GM11168 (cell line): ENCODE results near the gene ADGRG2.

Experiments used
- in situ Hi-C: fragments of 300-500 bp; cut with MboI; formaldehyde crosslinking; loops from one replicate; pipeline ENCODE4 v1.12.0; 2022; ENCODE audit warnings: low sequenced_read_pairs; ENCODE audit not compliant: unreplicated experiment

Gene ADGRG2

DNA sequence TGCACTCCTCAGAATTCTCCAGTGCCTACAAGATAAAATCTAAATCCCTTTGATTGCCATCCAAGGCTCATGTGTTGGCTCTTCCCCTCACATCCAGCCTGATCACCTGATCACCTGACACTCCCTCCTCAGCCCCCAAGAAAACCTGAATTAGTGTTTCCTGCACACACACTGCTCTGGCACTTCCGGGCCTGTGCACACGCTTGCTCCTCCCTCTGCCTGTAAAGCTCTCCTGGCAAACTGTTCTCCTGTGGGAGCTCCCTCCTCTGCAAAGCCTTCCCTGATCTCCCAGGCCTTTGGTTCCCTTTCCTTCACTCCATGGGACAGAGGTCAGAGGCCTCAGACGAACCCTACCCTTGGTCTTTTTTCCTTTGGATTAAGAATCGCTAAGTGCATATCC is 158.2 kb downstream of the ADGRG2 start:
- in situ Hi-C loops = no loop called here

DNA sequence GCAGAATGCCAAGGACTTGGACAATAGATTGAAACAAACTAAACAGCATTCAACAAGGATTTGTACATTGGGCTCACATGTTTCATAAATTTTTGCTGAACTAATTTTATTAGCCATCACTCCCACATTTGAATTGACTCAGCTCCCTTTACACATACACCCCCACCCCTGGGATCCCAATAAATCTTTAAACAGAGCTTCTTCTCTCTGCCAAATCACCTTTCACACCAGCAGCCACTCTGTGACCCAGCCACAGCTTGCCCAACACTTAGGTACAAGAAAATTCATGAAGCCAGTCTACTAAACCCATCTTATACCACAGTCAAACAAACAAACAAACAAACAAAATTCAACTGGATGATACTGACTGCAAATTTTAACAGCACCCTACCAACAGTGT is 159.9 kb downstream of the ADGRG2 start:
- in situ Hi-C loops = no loop called here

DNA sequence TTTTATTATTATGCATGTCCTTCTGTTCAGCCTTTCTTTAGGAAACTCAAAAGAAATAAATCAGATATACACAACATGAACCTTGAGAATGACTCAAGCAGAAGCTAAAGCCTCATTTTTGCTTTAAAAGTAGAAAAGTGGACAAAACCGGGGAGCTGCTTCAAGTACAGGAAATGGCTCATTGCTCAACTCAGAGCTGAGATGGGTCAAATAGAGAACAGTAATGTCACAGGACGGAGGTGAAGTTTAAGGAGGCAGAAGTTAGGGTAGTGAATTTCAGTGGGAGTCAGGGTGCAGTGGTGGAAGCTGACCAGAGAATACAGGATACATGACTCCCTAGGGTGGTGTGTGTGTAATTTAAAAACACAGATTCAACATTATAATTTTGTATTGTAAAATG is 160.6 kb downstream of the ADGRG2 start:
- in situ Hi-C loops = no loop called here

DNA sequence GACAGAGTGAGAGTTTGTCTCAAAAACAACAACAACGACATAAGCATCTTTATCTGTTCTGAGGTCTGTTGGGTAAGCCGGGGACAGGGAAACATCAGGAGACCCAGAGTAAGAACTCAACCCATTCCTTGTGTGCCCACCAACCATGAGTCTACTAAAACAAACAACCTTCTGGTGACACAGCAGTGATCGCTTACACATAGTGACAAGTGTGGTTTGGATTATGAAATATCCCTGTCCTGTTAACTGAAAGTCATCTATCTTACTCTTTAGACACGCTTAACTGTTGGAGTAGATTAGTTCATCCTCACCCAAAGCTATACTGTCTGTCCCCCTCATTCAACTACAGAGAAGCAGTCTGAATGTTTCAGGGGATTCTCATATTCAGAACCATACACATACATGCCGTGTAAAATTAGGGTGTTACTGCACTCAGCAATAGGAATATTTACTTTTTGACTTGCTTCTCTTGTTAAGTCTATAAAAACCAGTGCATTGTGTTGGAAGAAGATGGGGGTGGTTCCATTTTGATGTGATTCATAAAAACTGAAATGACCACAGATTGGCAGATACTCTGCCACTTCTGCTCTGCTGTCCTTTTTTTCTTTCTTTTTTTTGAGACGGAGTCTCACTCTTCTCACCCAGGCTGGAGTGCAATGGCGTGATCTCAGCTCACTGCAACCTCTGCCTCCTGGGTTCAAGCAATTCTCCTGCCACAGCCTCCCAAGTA is 165.8 kb downstream of the ADGRG2 start:
- in situ Hi-C loops = no loop called here

DNA sequence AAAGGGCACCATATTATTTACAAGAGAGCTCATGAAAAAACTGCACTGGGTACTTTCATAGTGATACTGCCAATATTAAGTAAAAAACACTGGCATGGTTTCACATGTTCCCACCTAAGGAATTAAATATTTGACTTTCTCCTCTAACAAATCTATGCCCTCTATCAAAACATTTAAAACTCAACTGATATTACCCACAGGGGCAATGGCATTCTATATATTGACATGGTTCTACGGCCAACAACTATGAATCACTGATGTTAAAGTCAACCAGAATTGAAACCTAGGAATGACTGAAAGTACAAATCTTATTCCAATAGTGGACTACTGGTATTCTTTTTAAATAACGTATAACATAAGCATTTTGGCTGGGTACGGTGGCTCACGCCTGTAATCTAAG is 166.6 kb downstream of the ADGRG2 start:
- in situ Hi-C loops = no loop called here

DNA sequence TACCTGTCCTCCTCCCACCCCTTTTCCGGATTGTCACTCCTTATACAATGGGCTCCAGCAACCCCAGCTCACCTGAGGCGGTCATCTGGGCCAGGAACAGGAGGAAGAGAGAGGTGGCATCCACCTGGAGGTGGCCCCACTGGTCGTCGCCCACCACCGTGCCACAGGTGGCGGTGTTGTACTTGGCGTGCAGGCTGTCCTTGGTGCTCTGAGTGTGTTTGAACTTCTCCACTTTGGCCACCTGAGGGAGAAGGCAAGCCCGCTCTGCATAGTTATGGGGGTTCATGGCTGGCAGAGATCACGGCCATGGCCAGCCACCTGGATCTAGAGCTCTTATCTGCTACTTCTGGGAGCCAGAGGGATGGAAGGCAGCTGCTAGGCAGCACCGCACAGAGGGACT is 171.2 kb downstream of the ADGRG2 start:
- in situ Hi-C loops = no loop called here

DNA sequence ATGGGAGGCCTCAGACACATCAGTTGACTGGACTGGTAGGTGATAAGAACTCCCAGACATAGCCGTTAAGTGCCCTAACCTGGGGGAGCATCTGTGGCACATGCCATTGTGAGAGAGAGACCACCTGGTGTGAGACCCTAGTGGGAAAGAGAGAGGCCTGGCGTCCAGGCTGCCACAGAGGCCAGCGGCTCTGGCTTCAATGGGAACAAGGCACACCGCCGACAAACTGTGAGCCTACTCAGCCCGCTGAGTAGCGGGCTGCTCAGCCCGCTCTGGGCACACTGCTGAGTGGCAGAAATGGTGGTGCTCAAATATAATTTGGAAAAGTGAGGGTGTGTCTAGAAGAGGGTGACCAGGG is 172.3 kb downstream of the ADGRG2 start:
- in situ Hi-C loops = no loop called here

- in situ Hi-C loops = no loop called here
These were observed 172.9 kb downstream of the ADGRG2 start for GRCh38 chrX:18949291-18949943.

- in situ Hi-C loops = no loop called here
These were observed 175.7 kb downstream of the ADGRG2 start for GRCh38 chrX:18946611-18947010.

- in situ Hi-C loops = no loop called here
These were observed 176.1 kb downstream of the ADGRG2 start for GRCh38 chrX:18946157-18946556.

- in situ Hi-C loops = no loop called here
These were observed 176.8 kb downstream of the ADGRG2 start for GRCh38 chrX:18945483-18945882.

DNA sequence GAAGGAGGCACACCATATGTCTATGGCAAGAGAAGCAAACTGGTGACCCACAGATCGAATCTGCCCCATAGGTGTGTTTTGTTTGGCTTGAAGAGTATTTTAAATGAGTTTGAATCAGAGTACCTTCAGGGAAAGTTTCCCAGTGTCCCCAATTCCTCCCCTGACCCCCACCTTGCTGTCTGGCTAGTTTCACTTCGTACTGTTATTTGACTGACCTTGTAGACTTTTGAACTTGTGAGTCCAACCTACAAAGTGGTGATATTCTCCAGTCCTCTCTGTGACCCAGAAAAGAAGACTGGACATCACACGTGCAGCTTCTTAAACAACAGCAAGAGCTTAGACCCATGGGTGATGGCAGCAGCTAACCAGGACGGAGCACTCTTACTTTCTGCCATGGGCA is 177.8 kb downstream of the ADGRG2 start:
- in situ Hi-C loops = no loop called here

DNA sequence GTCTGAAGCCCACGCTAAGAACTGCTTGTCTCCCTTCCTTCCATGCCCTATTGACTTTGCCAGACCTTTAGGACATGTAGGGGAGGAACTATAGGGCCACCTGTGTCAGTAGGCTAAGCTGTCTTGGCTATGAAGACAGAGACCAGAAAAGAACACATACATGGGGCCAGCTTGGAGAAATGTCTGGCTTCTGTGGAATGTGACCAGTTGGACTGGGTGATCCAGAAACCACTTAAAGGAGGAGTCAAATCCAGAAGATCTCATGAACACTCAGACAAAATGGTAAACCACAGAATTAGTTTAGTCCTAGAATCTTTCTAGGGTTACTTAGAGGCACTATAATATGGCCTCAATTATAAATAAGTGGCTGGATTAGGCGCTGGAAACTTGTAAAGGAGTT is 180.4 kb downstream of the ADGRG2 start:
- in situ Hi-C loops = no loop called here
